Measurements from ENCODE around the gene SUGCT.

Gene SUGCT

GRCh38 chr7:40418983-40419382 lies 284.2 kb downstream of the SUGCT start:
- Histone ChIP-seq H3K9me3 (ENCODE audit: severe bottlenecking) (no peaks in the 10 kb centered on the region), H3K27ac (no peak overlapping the region)
- TF ChIP-seq CTCF (IDR thresholded peaks at IDR 0.05; ENCODE audit: low read depth, low read length), result no peak

GRCh38 chr7:40419806-40420205 lies 285.0 kb downstream of the SUGCT start:
- no peaks in the 10 kb centered on the region for H3K9me3 ChIP-seq (ENCODE audit: severe bottlenecking)
- H3K36me3 ChIP-seq, result no peaks in the 10 kb centered on the region
- no peak for DNase-seq
- H3K4me3 ChIP-seq (ENCODE audit: low read depth, low read length), result no peak overlapping the region
- H3K27ac ChIP-seq, result no peak overlapping the region
- no peaks in the 10 kb centered on the region for H3K27me3 ChIP-seq (ENCODE audit: insufficient read depth, low read depth, severe bottlenecking)
- no peak for TF ChIP-seq CTCF (IDR thresholded peaks at IDR 0.05; ENCODE audit: low read depth, low read length)

More at GRCh38 chr7:40418983-40419382, 284.2 kb downstream of the SUGCT start:
- Histone ChIP-seq H3K27me3 (ENCODE audit: insufficient read depth, low read depth, severe bottlenecking) (no peaks in the 10 kb centered on the region), H3K4me3 (ENCODE audit: low read depth, low read length) (no peak overlapping the region), H3K36me3 (no peaks in the 10 kb centered on the region)
- no peak for DNase-seq

- no peak for TF ChIP-seq CTCF (IDR thresholded peaks at IDR 0.05; ENCODE audit: low read depth, low read length)
- no peaks in the 10 kb centered on the region for H3K36me3 ChIP-seq
- no peaks in the 10 kb centered on the region for H3K9me3 ChIP-seq (ENCODE audit: severe bottlenecking)
- H3K27me3 ChIP-seq (ENCODE audit: insufficient read depth, low read depth, severe bottlenecking), result no peaks in the 10 kb centered on the region
- DNase-seq, result no peak
- no peak overlapping the region for H3K4me3 ChIP-seq (ENCODE audit: low read depth, low read length)
- no peak overlapping the region for H3K27ac ChIP-seq
These were observed 286.6 kb downstream of the SUGCT start for GRCh38 chr7:40421433-40421832.

- no peak for TF ChIP-seq CTCF (IDR thresholded peaks at IDR 0.05; ENCODE audit: low read depth, low read length)
These were observed 290.9 kb downstream of the SUGCT start for GRCh38 chr7:40425696-40426095.

GRCh38 chr7:40428421-40428820 lies 293.6 kb downstream of the SUGCT start:
- no peaks in the 10 kb centered on the region for H3K9me3 ChIP-seq (ENCODE audit: severe bottlenecking)
- no peak for DNase-seq
- H3K27ac ChIP-seq, result no peak overlapping the region
- H3K4me3 ChIP-seq (ENCODE audit: low read depth, low read length), result no peak overlapping the region
- H3K27me3 ChIP-seq (ENCODE audit: insufficient read depth, low read depth, severe bottlenecking), result no peaks in the 10 kb centered on the region
- no peak for TF ChIP-seq CTCF (IDR thresholded peaks at IDR 0.05; ENCODE audit: low read depth, low read length)
- no peaks in the 10 kb centered on the region for H3K36me3 ChIP-seq

More at GRCh38 chr7:40425696-40426095, 290.9 kb downstream of the SUGCT start:
- Histone ChIP-seq H3K36me3 (no peaks in the 10 kb centered on the region), H3K27me3 (ENCODE audit: insufficient read depth, low read depth, severe bottlenecking) (no peaks in the 10 kb centered on the region), H3K4me3 (ENCODE audit: low read depth, low read length) (no peak overlapping the region), H3K9me3 (ENCODE audit: severe bottlenecking) (no peaks in the 10 kb centered on the region), H3K27ac (no peak overlapping the region)
- no peak for DNase-seq

- no peaks in the 10 kb centered on the region for H3K9me3 ChIP-seq (ENCODE audit: severe bottlenecking)
- H3K36me3 ChIP-seq, result no peaks in the 10 kb centered on the region
- no peaks in the 10 kb centered on the region for H3K27me3 ChIP-seq (ENCODE audit: insufficient read depth, low read depth, severe bottlenecking)
- no peak overlapping the region for H3K27ac ChIP-seq
- H3K4me3 ChIP-seq (ENCODE audit: low read depth, low read length), result no peak overlapping the region
- DNase-seq, result no peak
- no peak for TF ChIP-seq CTCF (IDR thresholded peaks at IDR 0.05; ENCODE audit: low read depth, low read length)
These were observed 295.0 kb downstream of the SUGCT start for GRCh38 chr7:40429826-40430225.

Data from WERI-Rb-1 (cell line).